K562 (cell line): ENCODE results near the gene SLC2A9. TPM values are rescaled to one million over a fixed set of nuclear protein-coding genes. Genes with fewer than 3 reads are reported as not detected.

ENCODE experiments used
- ATAC-seq: fragments of 200-7000 bp; cut with Tn5 transposase; 3 replicates; pipeline ENCODE4 v1.9.1; 2020; ENCODE audit warnings: moderate library complexity
- BruUV-seq: library from RNA; stranded (reverse); fragments of 400-500 nt; replicated peaks from 2 replicates; lab custom pipeline; 2021; lab: Mats Ljungman, UMichigan
- CTCF ChIA-PET: fragments of 300-600 bp; formaldehyde crosslinking; extraction: SDS; loops from one replicate; lab custom pipeline; 2021; ENCODE audit warnings: low intra/inter-chr PET ratio; lab: Yijun Ruan, JAX
- POLR2A ChIA-PET: fragments of 300-600, 350-650 bp; sonication (Branson Sonifier 250); formaldehyde crosslinking; extraction: SDS; loops from one replicate; lab custom pipeline; 2021; ENCODE audit warnings: antibody characterized with exemption, inconsistent platforms; lab: Yijun Ruan, JAX
- DNase-seq, 4 experiments: peaks; one replicate each; pipeline versions ENCODE4 v3.0.0 to v3.0.0-alpha.2; 2011 to 2018; ENCODE audit warnings: low spot score in 3 of 4, mixed read lengths in 3 of 4; ENCODE audit errors: extremely low read depth in 1 of 4
- FAIRE-seq: peaks from 2 replicates; lab custom pipeline; 2011; peaks lifted over from hg19 to GRCh38; lab: Jason Lieb, UNC
- H2AFZ ChIP-seq: 2 replicates; pipeline ENCODE4 v1.6.0; 2011; ENCODE audit warnings: low read depth, low read length, control low read depth, inconsistent platforms
- H3K27ac ChIP-seq: fragments of 200-600 bp; 3 replicates; pipeline ENCODE4 v1.8.0; 2011; ENCODE audit warnings: low read depth, mild to moderate bottlenecking, control low read depth, inconsistent platforms, low read length, moderate library complexity, mixed read lengths; ENCODE audit errors: extremely low read depth
- H3K27me3 ChIP-seq, 2 experiments: fragments of 300-600 bp in 1 of 2; 2 replicates in 1 of 2; 3 replicates in 1 of 2; pipeline versions ENCODE4 v1.6.0 to v1.8.0; 2011; ENCODE audit warnings: inconsistent platforms in 2 of 2, low read length in 2 of 2, mild to moderate bottlenecking in 1 of 2, mixed read lengths in 1 of 2, moderate library complexity in 1 of 2; ENCODE audit not compliant: control insufficient read depth in 2 of 2, insufficient read depth in 2 of 2
- H3K36me3 ChIP-seq: fragments of 300-600 bp; 3 replicates; pipeline ENCODE4 v1.8.0; 2011; ENCODE audit warnings: mild to moderate bottlenecking, low read length, inconsistent platforms; ENCODE audit not compliant: control insufficient read depth, insufficient read depth
- H3K4me1 ChIP-seq, 2 experiments: fragments of 200-600 bp in 1 of 2; replicated peaks in 1 of 2; 2 replicates in 1 of 2; 3 replicates in 1 of 2; pipeline versions ENCODE4 v1.5.1 to v1.8.0; 2011; ENCODE audit warnings: inconsistent platforms in 2 of 2, low read length in 2 of 2, mild to moderate bottlenecking in 1 of 2, mixed read lengths in 1 of 2, moderate library complexity in 1 of 2; ENCODE audit not compliant: control insufficient read depth in 2 of 2, insufficient read depth in 2 of 2
- H3K4me2 ChIP-seq: 2 replicates; pipeline ENCODE4 v1.6.1; 2011; ENCODE audit warnings: low read length, control low read depth, inconsistent platforms, mixed read lengths; ENCODE audit not compliant: insufficient read depth
- H3K4me3 ChIP-seq: fragments of 200-600 bp; sonication (generic), shearing (Covaris generic); 2 replicates; pipeline ENCODE4 v1.5.1; 2016; ENCODE audit warnings: control low read depth, inconsistent platforms
- H3K79me2 ChIP-seq: fragments of 200-600 bp; 3 replicates; pipeline ENCODE4 v1.8.0; 2011; ENCODE audit warnings: low read length, inconsistent platforms; ENCODE audit not compliant: control insufficient read depth, insufficient read depth
- H3K9ac ChIP-seq, 2 experiments: 2 replicates each; pipeline versions ENCODE4 v1.6.0 to v1.6.1; 2011; ENCODE audit warnings: low read depth in 2 of 2, low read length in 2 of 2, control low read depth in 1 of 2, inconsistent platforms in 1 of 2, mild to moderate bottlenecking in 1 of 2, mixed read lengths in 1 of 2; ENCODE audit not compliant: insufficient read depth in 1 of 2
- H3K9me1 ChIP-seq: one replicate; pipeline ENCODE4 v1.6.0; 2011; ENCODE audit warnings: inconsistent platforms, mild to moderate bottlenecking, low read length, moderate library complexity; ENCODE audit not compliant: control insufficient read depth, insufficient read depth
- H3K9me3 ChIP-seq: replicated peaks from 2 replicates; pipeline ENCODE4 v1.5.1; 2011; ENCODE audit warnings: low read depth, low read length, inconsistent platforms; ENCODE audit not compliant: control insufficient read depth, insufficient read depth
- H4K20me1 ChIP-seq: replicated peaks from 2 replicates; pipeline ENCODE4 v1.6.1; 2011; ENCODE audit warnings: low read length, inconsistent platforms, mixed read lengths; ENCODE audit not compliant: control insufficient read depth, insufficient read depth
- GTF2A2 ChIP-seq: IDR thresholded peaks from 2 replicates; pipeline ENCODE4 v1.6.1; 2016; ENCODE audit warnings: mild to moderate bottlenecking, missing genetic modification characterization, missing compliant biosample characterization
- MYBL2 ChIP-seq, 2 experiments: fragments of 450-650 bp in 1 of 2; sonication (generic) in 1 of 2; formaldehyde crosslinking in 1 of 2; IDR thresholded peaks; 2 replicates each; pipeline versions ENCODE4 v1.6.1 to v1.8.1; 2017 to 2022; ENCODE audit warnings: borderline replicate concordance in 1 of 2, inconsistent platforms in 1 of 2, low read depth in 1 of 2, mild to moderate bottlenecking in 1 of 2, missing genetic modification reagents in 1 of 2, moderate library complexity in 1 of 2
- NR1H2 ChIP-seq: sonication (generic); formaldehyde crosslinking; IDR thresholded peaks from 2 replicates; pipeline ENCODE4 v1.4.0; 2020; ENCODE audit warnings: mild to moderate bottlenecking, missing genetic modification reagents
- SIN3A ChIP-seq, 2 experiments: fragments of 150-350 bp in 1 of 2; IDR thresholded peaks; 2 replicates each; pipeline ENCODE4 v1.6.1; 2011 to 2016; ENCODE audit warnings: borderline replicate concordance in 2 of 2, low read depth in 2 of 2, low read length in 2 of 2, mild to moderate bottlenecking in 2 of 2, moderate library complexity in 2 of 2; ENCODE audit not compliant: control insufficient read depth in 1 of 2
- U2AF2 ChIP-seq: fragments of 200-400 bp; formaldehyde crosslinking; optimal IDR thresholded peaks from 2 replicates; pipeline ENCODE3; 2017; ENCODE audit warnings: low read depth, mild to moderate bottlenecking, low read length
- ZNF165 ChIP-seq: fragments of 250-450 bp; sonication (Bioruptor Pico); IDR thresholded peaks from 2 replicates; pipeline ENCODE4 v1.4.0; 2020; ENCODE audit warnings: borderline replicate concordance
- ZNF24 ChIP-seq: fragments of 450-650 bp; IDR thresholded peaks from 2 replicates; pipeline ENCODE4 v1.6.1; 2016
- ZNF584 ChIP-seq: fragments of 200-800 bp; sonication (Bioruptor generic); IDR thresholded peaks from 2 replicates; pipeline ENCODE4 v1.6.1; 2016; ENCODE audit warnings: low read depth, mild to moderate bottlenecking, missing genetic modification characterization, missing compliant biosample characterization
- WGBS: fragments of 100-300 bp; shearing (Covaris generic); methylation state at CpG from one replicate; pipeline ENCODE4 v1.1.6; 2016; ENCODE audit warnings: low coverage, mixed read lengths; ENCODE audit not compliant: insufficient coverage; ENCODE audit errors: missing lambda C conversion rate; 5-methylcytosine and 5-hydroxymethylcytosine counted together
- in situ Hi-C: fragments of 300-500 bp; cut with MboI; formaldehyde crosslinking; loops from 4 replicates; pipeline ENCODE4 v1.15.0; 2018; ENCODE audit warnings: inconsistent platforms, mixed read lengths
- intact Hi-C: fragments of 100-400 bp; cut with micrococcal nuclease; formaldehyde crosslinking; loops from 2 replicates; pipeline ENCODE4 v1.14.2; 2022
- polyA plus RNA-seq, 8 experiments: library from polyadenylated mRNA; depleted of rRNA in 4 of 8; stranded (reverse) in 5 of 8; unstranded in 3 of 8; fragments of >200 nt; fragmentation: Nextera tagmentation in 2 of 8; fragmentation: Illumina TruSeq in 1 of 8; extraction: Ambion mirVana in 2 of 8; extraction: Trizol in 1 of 8; gene quantifications; 2 replicates each; pipeline versions ENCODE4 v1.2.1 to v1.2.3, GENCODE V29; 2011 to 2014; ENCODE audit warnings: inconsistent platforms in 1 of 8, missing spikeins in 1 of 8
- total RNA-seq, 7 experiments: library from RNA; depleted of rRNA in 6 of 7; stranded (reverse); fragments of >200 nt in 6 of 7; fragmentation: Illumina TruSeq in 2 of 7; extraction: Trizol in 2 of 7; gene quantifications; 2 replicates each; pipeline versions ENCODE4 v1.2.1 to v1.2.3, GENCODE V29; 2011 to 2021; ENCODE audit warnings: low replicate concordance in 1 of 7
- TF ChIP-seq, protein P1 (sequence below): fragments of 250-450 bp; sonication (Bioruptor Pico); IDR thresholded peaks from 2 replicates; pipeline ENCODE4 v1.5.0; 2022; ENCODE audit warnings: mild to moderate bottlenecking
- TF ChIP-seq, protein P2 (sequence below): conservative IDR thresholded peaks from 2 replicates; pipeline ENCODE4 v1.6.1; 2011; ENCODE audit warnings: low read depth, mild to moderate bottlenecking, low read length; ENCODE audit not compliant: control insufficient read depth

Gene SLC2A9
- total and polyA plus RNA-seq, 9 of the 15 experiments (the other 6 are each of a cell fraction or from before 2014, with no cell fraction given): 0.15 to 1.9 (median 0.76) TPM

DNA sequence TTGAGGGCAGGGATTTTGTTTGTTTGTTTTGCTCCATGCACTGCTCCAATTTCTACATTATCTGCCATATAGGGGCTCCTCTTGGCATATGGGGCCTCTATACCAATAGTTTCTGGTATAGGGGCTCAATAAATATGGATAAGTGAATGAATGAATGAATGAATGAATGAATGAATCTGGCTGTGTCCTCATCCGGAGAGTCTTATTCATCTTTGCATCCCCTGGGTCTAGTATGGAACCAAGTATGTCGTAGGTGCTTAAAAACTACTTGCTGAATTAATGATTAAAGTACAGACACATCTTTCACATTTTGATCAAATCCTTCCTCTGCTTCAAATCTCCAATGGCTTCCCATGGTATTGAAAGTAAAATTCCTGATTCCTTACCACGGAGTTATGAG is 159.7 kb downstream of the SLC2A9 start:
- in situ Hi-C loops: no loop called here
- H3K36me3 ChIP-seq: no peaks in the 10 kb centered on the region
- no peak for DNase-seq
- POLR2A ChIA-PET: interaction anchor here (0.6 to 1.2 kb wide), 2 partner anchors 8 to 9 kb away, joined by 3 to 4 read pairs; no protein-coding TSS in a partner anchor
- H3K79me2 ChIP-seq: no peaks in the 10 kb centered on the region
- ATAC-seq: no peak
- no peak for FAIRE-seq
- H2AFZ ChIP-seq: no peak overlapping the region
- no peak overlapping the region for H3K4me3 ChIP-seq
- 0 out of 2 replicates have a peak, but pooled peaks have one; percentile 55 for TF ChIP-seq ZNF24
- no peak for TF ChIP-seq ZNF584 (CRISPR knock-in tag)
- TF ChIP-seq, all 486 proteins: peak for 1
- BruUV-seq: no TSS peak
- H3K4me2 ChIP-seq: no peak overlapping the region
- intact Hi-C loops: no loop called here
- H3K9me1 ChIP-seq: no peaks in the 10 kb centered on the region
- H4K20me1 ChIP-seq: no peaks in the 10 kb centered on the region
- no peaks in the 10 kb centered on the region for H3K4me1 ChIP-seq
- H3K27ac ChIP-seq: no peak overlapping the region
- WGBS: 0% methylated on average over 3 of the region's 3 CpGs
- H3K9me3 ChIP-seq: no peaks in the 10 kb centered on the region
- H3K27me3 ChIP-seq: peaks cover 0 to 3% of the 10 kb centered on the region in 2 experiments; a peak in 1 of 5 replicates
- H3K9ac ChIP-seq: no peak overlapping the region
- CTCF ChIA-PET: no interaction called here

DNA sequence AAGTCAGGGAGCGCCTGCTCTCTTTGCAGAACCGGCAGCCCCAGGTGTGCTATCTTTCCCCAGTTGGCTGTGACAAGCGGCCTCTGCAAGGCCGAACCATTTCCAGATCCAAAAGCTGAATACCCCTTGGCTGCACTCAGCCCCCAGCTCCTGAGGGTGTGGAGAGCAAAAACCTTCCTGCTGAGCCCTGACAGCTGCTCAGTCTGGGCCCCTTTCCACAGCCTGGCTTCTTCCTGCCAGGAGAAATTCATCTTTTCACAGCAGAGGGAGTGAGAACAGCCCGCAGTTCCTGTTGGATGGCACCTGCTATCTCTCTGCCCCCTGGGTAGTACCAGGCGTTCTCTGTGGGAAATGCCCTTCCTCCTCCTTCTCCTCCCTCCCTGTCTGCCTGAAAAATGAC is 161.5 kb downstream of the SLC2A9 start:
- DNase-seq (no peak), FAIRE-seq (no peak), ATAC-seq (no peak)
- H3K4me1 ChIP-seq: no peaks in the 10 kb centered on the region
- in situ Hi-C loops: no loop called here
- POLR2A ChIA-PET: interaction anchor here (1.1 kb wide), 1 partner anchor 41 kb away, joined by 4 read pairs; no protein-coding TSS in a partner anchor
- H3K9me3 ChIP-seq: no peaks in the 10 kb centered on the region
- no peak overlapping the region for H3K27ac ChIP-seq
- intact Hi-C loops: no loop called here
- H3K4me3 ChIP-seq: no peak overlapping the region
- H2AFZ ChIP-seq: no peak overlapping the region
- BruUV-seq: no TSS peak
- H3K27me3 ChIP-seq: no peaks in the 10 kb centered on the region
- H3K9me1 ChIP-seq: no peaks in the 10 kb centered on the region
- no peaks in the 10 kb centered on the region for H4K20me1 ChIP-seq
- H3K9ac ChIP-seq: no peak overlapping the region
- H3K4me2 ChIP-seq: no peak overlapping the region
- CTCF ChIA-PET: no interaction called here
- TF ChIP-seq, protein P1, sequence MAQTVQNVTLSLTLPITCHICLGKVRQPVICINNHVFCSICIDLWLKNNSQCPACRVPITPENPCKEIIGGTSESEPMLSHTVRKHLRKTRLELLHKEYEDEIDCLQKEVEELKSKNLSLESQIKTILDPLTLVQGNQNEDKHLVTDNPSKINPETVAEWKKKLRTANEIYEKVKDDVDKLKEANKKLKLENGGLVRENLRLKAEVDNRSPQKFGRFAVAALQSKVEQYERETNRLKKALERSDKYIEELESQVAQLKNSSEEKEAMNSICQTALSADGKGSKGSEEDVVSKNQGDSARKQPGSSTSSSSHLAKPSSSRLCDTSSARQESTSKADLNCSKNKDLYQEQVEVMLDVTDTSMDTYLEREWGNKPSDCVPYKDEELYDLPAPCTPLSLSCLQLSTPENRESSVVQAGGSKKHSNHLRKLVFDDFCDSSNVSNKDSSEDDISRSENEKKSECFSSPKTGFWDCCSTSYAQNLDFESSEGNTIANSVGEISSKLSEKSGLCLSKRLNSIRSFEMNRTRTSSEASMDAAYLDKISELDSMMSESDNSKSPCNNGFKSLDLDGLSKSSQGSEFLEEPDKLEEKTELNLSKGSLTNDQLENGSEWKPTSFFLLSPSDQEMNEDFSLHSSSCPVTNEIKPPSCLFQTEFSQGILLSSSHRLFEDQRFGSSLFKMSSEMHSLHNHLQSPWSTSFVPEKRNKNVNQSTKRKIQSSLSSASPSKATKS: no peak
- no peak for TF ChIP-seq ZNF24
- TF ChIP-seq, protein P2, sequence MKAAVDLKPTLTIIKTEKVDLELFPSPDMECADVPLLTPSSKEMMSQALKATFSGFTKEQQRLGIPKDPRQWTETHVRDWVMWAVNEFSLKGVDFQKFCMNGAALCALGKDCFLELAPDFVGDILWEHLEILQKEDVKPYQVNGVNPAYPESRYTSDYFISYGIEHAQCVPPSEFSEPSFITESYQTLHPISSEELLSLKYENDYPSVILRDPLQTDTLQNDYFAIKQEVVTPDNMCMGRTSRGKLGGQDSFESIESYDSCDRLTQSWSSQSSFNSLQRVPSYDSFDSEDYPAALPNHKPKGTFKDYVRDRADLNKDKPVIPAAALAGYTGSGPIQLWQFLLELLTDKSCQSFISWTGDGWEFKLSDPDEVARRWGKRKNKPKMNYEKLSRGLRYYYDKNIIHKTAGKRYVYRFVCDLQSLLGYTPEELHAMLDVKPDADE: no peak
- TF ChIP-seq MYBL2 (IDR thresholded peaks at IDR 0.05; ENCODE audit: low read depth): no peak
- no peak for TF ChIP-seq MYBL2 (CRISPR knock-in tag; IDR thresholded peaks at IDR 0.05; ENCODE audit: borderline replicate concordance)
- no peak for TF ChIP-seq GTF2A2 (tag)
- no peak for TF ChIP-seq U2AF2
- TF ChIP-seq NR1H2 (CRISPR knock-in tag): no peak
- TF ChIP-seq ZNF165 (CRISPR knock-in tag): no peak
- TF ChIP-seq SIN3A (IDR thresholded peaks at IDR 0.05; ENCODE audit: borderline replicate concordance in 2 of 2, control insufficient read depth in 1 of 2, low read depth in 2 of 2, low read length in 2 of 2): no peak
- no peaks in the 10 kb centered on the region for H3K79me2 ChIP-seq
- WGBS: 0% methylated on average over 6 of the region's 6 CpGs
- H3K36me3 ChIP-seq: no peaks in the 10 kb centered on the region
